Endothelial cell of umbilical vein (primary cell): ENCODE data around the gene TIMM10. TPM values are rescaled to one million over a fixed set of nuclear protein-coding genes. Genes with fewer than 3 reads are reported as not detected.

Source experiments
- BruUV-seq: library from RNA; stranded (reverse); fragments of 400-500 nt; replicated peaks from 2 replicates; lab custom pipeline; 2021; lab: Mats Ljungman, UMichigan
- CTCF ChIA-PET: fragments of 300-600, 350-600 bp; sonication (Branson Sonifier 250); formaldehyde crosslinking; loops from one replicate; lab custom pipeline; 2021; ENCODE audit warnings: antibody characterized with exemption, inconsistent platforms; lab: Charles Lee
- POLR2A ChIA-PET: fragments of 300-600, 350-600 bp; sonication (Branson Sonifier 250); formaldehyde crosslinking; loops from one replicate; lab custom pipeline; 2021; ENCODE audit warnings: antibody characterized with exemption, inconsistent platforms; lab: Charles Lee
- DNase-seq: peaks from one replicate; pipeline ENCODE4 v3.0.0-alpha.2; 2011; ENCODE audit warnings: low read depth, low spot score
- FAIRE-seq: peaks from 2 replicates; lab custom pipeline; 2011; peaks lifted over from hg19 to GRCh38; lab: Jason Lieb, UNC
- H2AFZ ChIP-seq: 2 replicates; pipeline ENCODE4 v1.6.0; 2012; ENCODE audit warnings: low read depth, low read length, control low read depth, inconsistent platforms
- H3K27ac ChIP-seq: 2 replicates; pipeline ENCODE4 v1.5.1; 2011; ENCODE audit warnings: low read depth, mild to moderate bottlenecking, control low read depth, low read length, moderate library complexity; ENCODE audit not compliant: insufficient read depth
- H3K27me3 ChIP-seq, 2 experiments: 2 replicates each; pipeline versions ENCODE4 v1.6.0 to v1.6.1; 2011; ENCODE audit warnings: low read length in 2 of 2, mixed read lengths in 1 of 2; ENCODE audit not compliant: control insufficient read depth in 2 of 2, insufficient read depth in 2 of 2
- H3K36me3 ChIP-seq, 2 experiments: 2 replicates in 1 of 2; 3 replicates in 1 of 2; pipeline ENCODE4 v1.5.1; 2011; ENCODE audit warnings: low read length in 2 of 2, mild to moderate bottlenecking in 1 of 2, moderate library complexity in 1 of 2; ENCODE audit not compliant: control insufficient read depth in 2 of 2, insufficient read depth in 2 of 2; ENCODE audit errors: extremely low read depth in 1 of 2
- H3K4me1 ChIP-seq: 3 replicates; pipeline ENCODE4 v1.5.1; 2011; ENCODE audit warnings: mild to moderate bottlenecking, low read length; ENCODE audit not compliant: control insufficient read depth, insufficient read depth; ENCODE audit errors: extremely low read depth
- H3K4me2 ChIP-seq: 2 replicates; pipeline ENCODE4 v1.6.1; 2011; ENCODE audit warnings: low read length, control low read depth, mixed read lengths; ENCODE audit not compliant: insufficient read depth
- H3K4me3 ChIP-seq, 3 experiments: fragments of 200-600 bp in 1 of 3; sonication (generic), shearing (Covaris generic) in 1 of 3; replicated peaks in 1 of 3; 2 replicates each; pipeline ENCODE4 v1.5.1; 2011 to 2016; ENCODE audit warnings: control low read depth in 3 of 3, low read length in 3 of 3, mild to moderate bottlenecking in 2 of 3, inconsistent platforms in 1 of 3, low read depth in 1 of 3, moderate library complexity in 1 of 3; ENCODE audit not compliant: insufficient read depth in 1 of 3
- H3K79me2 ChIP-seq: 2 replicates; pipeline ENCODE4 v1.6.0; 2012; ENCODE audit warnings: low read length, inconsistent platforms; ENCODE audit not compliant: control insufficient read depth, insufficient read depth
- H3K9ac ChIP-seq: replicated peaks from 2 replicates; pipeline ENCODE3; 2011; ENCODE audit warnings: low read length, control low read depth; ENCODE audit not compliant: insufficient read depth; ENCODE audit errors: extremely low read depth
- H3K9me1 ChIP-seq: replicated peaks from 3 replicates; pipeline ENCODE4 v1.6.0; 2011; ENCODE audit warnings: mild to moderate bottlenecking, low read length; ENCODE audit not compliant: control insufficient read depth, insufficient read depth; ENCODE audit errors: extremely low read depth
- H3K9me3 ChIP-seq: replicated peaks from 2 replicates; pipeline ENCODE4 v1.5.1; 2012; ENCODE audit warnings: low read length, inconsistent platforms; ENCODE audit not compliant: control insufficient read depth, insufficient read depth
- H4K20me1 ChIP-seq: replicated peaks from 2 replicates; pipeline ENCODE3; 2011; ENCODE audit warnings: mild to moderate bottlenecking, low read length; ENCODE audit not compliant: control insufficient read depth, insufficient read depth; ENCODE audit errors: extremely low read depth
- CTCF ChIP-seq, 2 donors: IDR thresholded peaks; 1 replicate in 1 of 2; 2 replicates in 1 of 2; pipeline ENCODE4 v1.5.1; 2011; ENCODE audit warnings: low read length in 2 of 2, mild to moderate bottlenecking in 2 of 2, moderate library complexity in 2 of 2, control low read depth in 1 of 2, inconsistent platforms in 1 of 2, low read depth in 1 of 2; ENCODE audit not compliant: insufficient read depth in 1 of 2; ENCODE audit errors: extremely low read depth in 1 of 2
- EZH2 ChIP-seq: IDR thresholded peaks from 2 replicates; pipeline ENCODE4 v1.6.1; 2012; ENCODE audit warnings: borderline replicate concordance, low read depth, mild to moderate bottlenecking, moderate library complexity, low read length, inconsistent platforms; ENCODE audit not compliant: severe bottlenecking
- FOS ChIP-seq: IDR thresholded peaks from 2 replicates; pipeline ENCODE4 v1.6.1; 2011; ENCODE audit warnings: mild to moderate bottlenecking, low read length, moderate library complexity, borderline replicate concordance; ENCODE audit not compliant: insufficient read depth
- GATA2 ChIP-seq: IDR thresholded peaks from 2 replicates; pipeline ENCODE4 v1.7.0; 2011; ENCODE audit warnings: low read depth, mild to moderate bottlenecking, moderate library complexity, mixed read lengths, low read length; ENCODE audit not compliant: insufficient read length, insufficient read depth
- JUN ChIP-seq: IDR thresholded peaks from 2 replicates; pipeline ENCODE4 v1.6.1; 2011; ENCODE audit warnings: borderline replicate concordance, low read depth; ENCODE audit not compliant: insufficient read length, insufficient read depth
- MAX ChIP-seq: IDR thresholded peaks from 2 replicates; pipeline ENCODE4 v1.6.1; 2011; ENCODE audit not compliant: insufficient read depth, insufficient read length
- MYC ChIP-seq: IDR thresholded peaks from one replicate; pipeline ENCODE4 v1.6.1; 2011; ENCODE audit warnings: mild to moderate bottlenecking, low read depth, low read length
- POLR2A ChIP-seq: IDR thresholded peaks from 2 replicates; pipeline ENCODE4 v1.6.1; 2012; ENCODE audit warnings: low read depth, mild to moderate bottlenecking, control low read depth, low read length
- POLR2AphosphoS5 ChIP-seq: IDR thresholded peaks from 2 replicates; pipeline ENCODE4 v1.6.1; 2012; ENCODE audit warnings: low read depth, mild to moderate bottlenecking, control low read depth, low read length, moderate library complexity; ENCODE audit not compliant: insufficient read depth
- dilution Hi-C: fragments of 300-500 bp; cut with MboI; formaldehyde crosslinking; loops from one replicate; pipeline ENCODE4 v1.15.0; 2019; ENCODE audit warnings: low sequenced_read_pairs; ENCODE audit not compliant: extremely low pct_ligation_motif_present
- intact Hi-C: fragments of 100-400 bp; cut with micrococcal nuclease; formaldehyde crosslinking; loops from one replicate; pipeline ENCODE4 v1.10.0; 2022
- polyA plus RNA-seq, 4 experiments: library from polyadenylated mRNA; depleted of rRNA in 3 of 4; stranded (reverse) in 3 of 4; unstranded in 1 of 4; fragments of >200 nt; gene quantifications; 2 replicates each; pipeline versions ENCODE4 v1.2.1 to v1.2.3, GENCODE V29; 2011 to 2012; ENCODE audit warnings: missing spikeins in 1 of 4
- total RNA-seq: library from RNA; stranded (reverse); gene quantifications from 2 replicates; pipeline ENCODE4 v1.2.3, GENCODE V29; 2021

The TIMM10 gene
- total and polyA plus RNA-seq, 2 donors (not counting 3 experiments of a cell fraction or from before 2014, with no cell fraction given) = 64.2 to 128 TPM

- dilution Hi-C loops = no loop called here
- no peak overlapping the region for H3K4me3 ChIP-seq
- intact Hi-C loops = no loop called here
These were observed 45.1 kb downstream of the TIMM10 start for GRCh38 chr11:57485217-57485990.

More at GRCh38 chr11:57485217-57485990, 45.1 kb downstream of the TIMM10 start:
- no peaks in the 10 kb centered on the region for H3K9me3 ChIP-seq
- H3K36me3 ChIP-seq = peaks cover 0 to 2% of the 10 kb centered on the region in 2 experiments
- BruUV-seq = no TSS peak
- no peaks in the 10 kb centered on the region for H3K79me2 ChIP-seq
- DNase-seq (no peak), FAIRE-seq (no peak)
- no peaks in the 10 kb centered on the region for H4K20me1 ChIP-seq
- H3K4me2 ChIP-seq = no peak overlapping the region
- H3K4me1 ChIP-seq = peaks cover 3% of the 10 kb centered on the region
- TF ChIP-seq MYC = no peak
- no peak for TF ChIP-seq EZH2
- TF ChIP-seq CTCF (IDR thresholded peaks at IDR 0.05; ENCODE audit: extremely low read depth in 1 of 2, insufficient read depth in 1 of 2, low read depth in 1 of 2, low read length in 2 of 2) = no peak
- TF ChIP-seq POLR2A = no peak
- no peak for TF ChIP-seq JUN
- TF ChIP-seq FOS = no peak
- no peak for TF ChIP-seq GATA2
- no peak for TF ChIP-seq POLR2AphosphoS5
- TF ChIP-seq MAX = no peak
- peaks cover 3 to 4% of the 10 kb centered on the region in 2 experiments for H3K27me3 ChIP-seq
- H3K9ac ChIP-seq = no peak overlapping the region
- no peak overlapping the region for H2AFZ ChIP-seq
- CTCF ChIA-PET = interaction anchor here (2.3 to 9.9 kb wide), 3 partner anchors 8 to 26 kb away, joined by 8 to 152 read pairs (median 105); partner anchors contain the start of gene RTN4RL2
- POLR2A ChIA-PET = no interaction called here
- H3K9me1 ChIP-seq = no peaks in the 10 kb centered on the region
- H3K27ac ChIP-seq = no peak overlapping the region
